ENCODE data around the gene PPFIA4.

Gene PPFIA4

DNA sequence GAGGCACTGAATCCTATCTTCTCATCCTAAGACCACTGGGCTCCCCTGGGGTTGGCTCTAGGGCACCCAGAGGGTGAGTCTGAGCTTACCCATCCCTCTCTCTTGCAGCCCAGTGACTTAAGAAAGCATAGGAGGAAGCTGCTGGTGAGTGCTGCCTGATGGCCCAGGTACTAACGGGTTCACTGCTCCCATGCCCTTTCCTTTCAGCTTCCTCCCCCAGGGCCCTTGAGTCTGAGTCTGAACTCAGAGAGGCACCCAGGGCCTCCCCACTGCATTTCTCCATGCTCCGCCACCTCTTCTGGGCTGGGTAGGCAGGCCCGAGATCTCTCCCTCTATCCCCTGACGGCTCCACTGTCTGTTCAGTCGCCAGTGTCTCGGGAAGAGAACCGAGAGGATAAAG, 29.7 kb downstream of the PPFIA4 start:
- no peak for FAIRE-seq
- no peak for DNase-seq (ENCODE audit: insufficient read length, low spot score)

DNA sequence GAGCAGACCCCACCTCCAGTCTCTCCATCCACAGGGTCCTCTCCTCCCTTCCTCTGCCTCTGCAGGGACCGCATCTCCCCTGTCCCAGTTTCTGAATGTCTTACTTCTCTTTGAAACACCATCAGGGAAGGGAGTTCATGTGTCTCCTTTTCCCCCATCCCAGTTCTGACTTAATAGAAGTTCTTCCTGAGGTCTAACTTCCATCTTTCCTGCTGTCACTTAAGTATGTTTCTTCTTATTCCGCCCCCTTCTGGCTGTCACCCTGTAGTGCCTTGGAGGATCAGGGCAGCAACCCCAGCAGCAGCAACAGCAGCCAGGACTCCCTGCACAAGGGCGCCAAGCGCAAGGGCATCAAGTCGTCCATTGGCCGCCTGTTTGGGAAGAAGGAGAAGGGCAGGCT, 30.2 kb downstream of the PPFIA4 start:
- no peak for FAIRE-seq
- no peak for DNase-seq (ENCODE audit: insufficient read length, low spot score)

- no peak for DNase-seq (ENCODE audit: insufficient read length, low spot score)
- FAIRE-seq, result no peak
Measured at GRCh38 chr1:203057911-203058675, 31.8 kb downstream of the PPFIA4 start.

DNA sequence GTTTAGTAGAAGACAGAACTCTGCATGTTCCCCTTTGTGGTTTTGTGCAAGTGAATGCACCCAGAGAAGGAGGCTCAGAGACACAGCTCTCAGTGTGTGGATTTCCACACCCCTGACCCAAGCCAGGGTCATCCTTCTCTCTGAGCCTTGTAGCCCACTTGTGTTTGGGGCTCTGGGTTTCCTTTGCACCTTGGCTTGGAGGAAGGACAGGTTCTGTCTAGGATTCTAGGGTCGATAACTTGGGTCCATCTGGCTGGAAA, 32.3 kb downstream of the PPFIA4 start:
- DNase-seq (ENCODE audit: insufficient read length, low spot score), result no peak
- FAIRE-seq, result no peak

- FAIRE-seq, result no peak
- no peak for DNase-seq (ENCODE audit: insufficient read length, low spot score)
Measured at GRCh38 chr1:203059485-203059884, 33.2 kb downstream of the PPFIA4 start.

GRCh38 chr1:203060115-203060514, 33.8 kb downstream of the PPFIA4 start:
- DNase-seq (ENCODE audit: insufficient read length, low spot score) (no peak), FAIRE-seq (no peak)

GRCh38 chr1:203063287-203063686, 37.0 kb downstream of the PPFIA4 start:
- FAIRE-seq, result no peak
- DNase-seq (ENCODE audit: insufficient read length, low spot score), result no peak

DNA sequence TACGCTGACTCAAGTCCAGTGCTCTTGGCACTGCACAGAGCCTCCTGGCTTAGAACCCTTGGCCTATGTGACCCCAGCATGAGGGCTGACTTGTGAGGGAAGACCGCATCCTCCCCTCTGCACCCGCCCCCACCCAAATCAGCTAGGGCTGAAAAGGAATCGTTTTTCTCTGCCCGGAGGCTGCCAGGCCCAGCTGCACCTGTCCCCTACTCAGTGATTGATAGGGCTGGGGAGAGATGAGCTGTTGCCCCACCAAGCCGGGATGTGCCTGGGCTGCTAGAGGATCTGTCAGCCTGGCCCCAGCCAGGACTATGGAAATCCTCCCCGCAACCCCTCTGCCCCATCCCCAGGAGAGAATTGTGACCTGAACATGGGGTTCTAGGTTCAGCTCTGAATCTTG, 38.9 kb downstream of the PPFIA4 start:
- no peak for DNase-seq (ENCODE audit: insufficient read length, low spot score)
- no peak for FAIRE-seq

DNA sequence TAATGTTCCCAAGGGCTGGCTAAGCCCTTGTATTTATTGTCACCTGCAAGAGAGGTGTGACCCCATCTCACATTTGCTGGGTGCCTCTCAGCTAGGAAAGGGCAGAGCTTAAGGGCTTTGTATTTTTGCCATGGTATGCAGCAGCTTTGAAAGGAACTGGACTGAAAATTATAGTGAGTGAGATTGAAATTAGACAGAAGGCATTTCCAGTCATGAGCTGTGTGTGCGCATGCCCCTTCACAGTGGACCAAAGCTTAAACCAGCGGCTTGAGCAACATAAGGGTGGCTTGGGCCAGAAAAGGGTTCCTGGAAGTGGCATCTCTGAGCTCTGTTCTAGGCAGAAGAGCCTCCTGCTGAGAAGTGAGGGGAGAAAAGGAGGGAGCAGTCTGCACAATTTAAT, 39.7 kb downstream of the PPFIA4 start:
- FAIRE-seq, result no peak

GRCh38 chr1:203066965-203067364, 40.7 kb downstream of the PPFIA4 start:
- no peak for FAIRE-seq
- DNase-seq (ENCODE audit: insufficient read length, low spot score), result no peak

More for the DNA sequence above, 39.7 kb downstream of the PPFIA4 start:
- no peak for DNase-seq (ENCODE audit: insufficient read length, low spot score)

DNA sequence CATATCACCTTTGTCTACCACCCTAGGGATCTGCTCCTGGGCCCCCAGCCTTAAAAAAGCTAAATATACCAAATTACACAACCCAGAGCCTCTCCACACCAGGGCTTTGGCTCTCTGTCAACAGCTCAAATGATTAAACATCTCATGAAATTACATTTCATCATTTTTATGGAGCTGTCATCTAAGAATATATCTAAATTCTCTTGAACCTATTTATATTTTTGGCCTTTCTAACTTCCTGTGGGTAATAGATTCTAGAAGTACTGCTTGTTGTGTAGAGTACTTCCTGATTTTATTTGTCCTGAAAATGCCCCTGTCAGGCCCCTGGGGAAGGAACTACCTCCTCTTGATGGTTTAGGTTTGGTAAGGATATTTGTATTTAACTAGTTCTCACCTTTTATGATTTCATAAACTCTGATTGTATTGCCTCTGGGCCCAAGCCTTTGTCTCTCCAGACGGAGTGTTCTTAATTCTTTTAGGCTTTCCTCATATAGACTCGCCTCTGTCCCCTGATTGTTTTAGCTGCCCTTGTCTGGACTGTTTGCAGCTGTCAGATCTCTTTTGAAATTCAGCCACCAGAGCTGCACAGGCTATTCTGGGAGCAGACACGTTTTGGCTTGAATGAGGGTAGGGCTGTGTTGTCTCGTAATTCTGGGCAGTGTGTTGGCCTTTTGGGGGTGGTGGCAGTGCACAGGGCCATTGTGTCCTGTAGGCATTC, 42.9 kb downstream of the PPFIA4 start:
- no peak for FAIRE-seq
- no peak for DNase-seq (ENCODE audit: insufficient read length, low spot score)

DNA sequence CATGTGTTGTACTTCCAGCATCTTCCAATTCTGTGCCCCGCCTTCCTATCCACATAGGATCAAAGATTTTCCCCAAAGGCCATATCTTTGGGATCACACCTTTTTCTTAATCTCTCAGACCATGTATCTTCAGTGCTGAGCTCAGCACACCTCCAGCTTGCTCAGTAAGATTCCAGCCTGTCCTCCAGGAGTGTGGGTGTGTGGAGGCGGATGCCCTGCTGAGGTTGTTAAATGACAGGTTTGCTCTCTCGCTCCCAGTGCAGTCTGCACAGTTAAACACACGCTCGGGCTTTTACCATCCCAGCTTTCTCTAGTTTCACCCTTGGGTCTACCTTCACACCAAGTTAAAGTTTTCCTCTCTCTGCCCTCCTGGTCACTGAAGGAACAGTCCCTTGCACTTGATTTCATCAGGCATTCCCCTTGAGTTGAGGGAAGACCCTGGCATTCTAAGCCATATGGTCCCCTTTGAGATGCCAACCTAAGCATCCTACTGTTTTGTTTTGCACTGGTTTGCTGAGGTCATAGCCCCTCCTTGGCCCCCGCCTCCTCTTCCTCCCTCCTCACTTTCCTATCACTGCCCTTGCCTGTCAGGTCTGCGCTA, 45.8 kb downstream of the PPFIA4 start:
- FAIRE-seq, result no peak
- DNase-seq (ENCODE audit: insufficient read length, low spot score), result no peak

DNA sequence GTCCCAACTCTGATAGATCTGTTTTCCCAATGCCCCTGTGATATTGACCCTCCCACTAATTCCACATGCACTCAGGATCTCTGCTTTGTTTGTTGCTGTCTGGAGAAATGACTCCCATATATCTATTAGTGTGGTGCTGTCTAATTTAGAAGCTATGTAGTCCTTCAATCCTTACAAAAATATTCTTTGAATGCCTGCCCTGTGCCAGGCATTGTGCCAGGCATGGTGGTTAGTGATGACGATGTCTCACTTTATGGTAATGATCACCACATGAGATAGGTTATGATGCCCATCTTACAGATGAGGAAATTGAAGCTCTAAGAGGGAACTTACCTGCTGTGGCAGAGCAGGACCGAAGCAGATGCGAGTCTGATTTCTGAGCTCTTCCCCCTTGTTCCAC, 46.6 kb downstream of the PPFIA4 start:
- peak; percentile 20 for FAIRE-seq
- DNase-seq (ENCODE audit: insufficient read length, low spot score), result no peak

GRCh38 chr1:203073469-203073868, 47.2 kb downstream of the PPFIA4 start:
- DNase-seq (ENCODE audit: insufficient read length, low spot score), result no peak
- no peak for FAIRE-seq

DNA sequence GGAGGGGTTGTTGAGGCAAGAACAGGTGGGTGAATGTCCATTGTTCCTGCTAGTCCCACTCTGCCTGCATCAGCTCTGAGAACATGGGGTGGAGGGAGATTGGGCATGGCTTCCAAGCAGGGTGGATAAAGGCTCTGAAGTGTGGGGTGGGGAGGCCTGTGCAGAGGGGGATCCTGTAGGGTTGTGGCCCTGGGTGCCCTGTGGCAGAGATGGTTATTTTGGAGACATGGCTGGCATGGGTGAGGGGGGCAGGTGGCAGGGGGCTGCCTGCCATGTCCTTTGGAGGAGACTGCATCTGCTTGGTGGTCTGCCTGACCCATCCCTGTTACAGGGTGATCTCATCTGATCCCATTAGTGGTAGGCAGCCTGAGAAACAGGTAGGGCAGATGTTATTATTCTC, 48.3 kb downstream of the PPFIA4 start:
- no peak for DNase-seq (ENCODE audit: insufficient read length, low spot score)
- FAIRE-seq, result no peak

DNA sequence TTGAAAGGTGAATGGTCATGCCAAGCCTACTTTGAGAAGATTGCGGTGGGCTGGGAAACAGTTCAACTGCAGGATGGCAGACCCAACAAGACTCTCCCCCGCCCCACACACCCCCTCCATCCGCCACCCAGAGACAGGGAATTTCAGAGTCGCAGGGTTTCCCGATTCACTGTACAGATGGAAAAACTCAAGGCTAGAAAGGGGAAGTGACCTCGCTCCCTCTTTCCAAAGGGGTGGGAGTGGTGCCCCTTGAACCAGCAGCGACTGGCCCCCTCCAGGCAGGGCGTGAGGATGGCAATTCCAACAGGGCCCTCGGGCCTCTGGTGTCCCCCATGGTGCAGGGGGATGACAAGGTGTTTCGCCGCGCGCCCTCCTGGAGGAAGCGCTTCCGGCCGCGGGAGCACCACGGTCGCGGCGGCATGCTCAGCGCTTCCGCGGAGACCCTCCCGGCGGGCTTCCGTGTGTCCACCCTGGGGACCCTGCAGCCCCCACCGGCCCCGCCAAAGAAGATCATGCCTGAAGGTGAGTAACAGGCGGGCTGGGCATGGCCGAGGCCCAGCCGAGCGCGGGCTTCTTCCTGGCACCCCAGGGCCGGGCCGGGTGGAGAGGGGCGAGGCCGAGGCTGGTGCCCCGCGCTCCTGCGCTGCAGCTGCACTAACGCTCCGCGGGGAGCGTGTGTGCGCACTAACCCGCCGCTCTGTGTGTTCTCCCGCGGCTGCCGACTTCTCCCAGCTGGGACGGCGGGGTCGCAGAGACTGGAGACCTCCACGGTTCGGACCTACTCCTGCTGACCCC, 49.1 kb downstream of the PPFIA4 start:
- no peak for FAIRE-seq
- no peak for DNase-seq (ENCODE audit: insufficient read length, low spot score)

DNA sequence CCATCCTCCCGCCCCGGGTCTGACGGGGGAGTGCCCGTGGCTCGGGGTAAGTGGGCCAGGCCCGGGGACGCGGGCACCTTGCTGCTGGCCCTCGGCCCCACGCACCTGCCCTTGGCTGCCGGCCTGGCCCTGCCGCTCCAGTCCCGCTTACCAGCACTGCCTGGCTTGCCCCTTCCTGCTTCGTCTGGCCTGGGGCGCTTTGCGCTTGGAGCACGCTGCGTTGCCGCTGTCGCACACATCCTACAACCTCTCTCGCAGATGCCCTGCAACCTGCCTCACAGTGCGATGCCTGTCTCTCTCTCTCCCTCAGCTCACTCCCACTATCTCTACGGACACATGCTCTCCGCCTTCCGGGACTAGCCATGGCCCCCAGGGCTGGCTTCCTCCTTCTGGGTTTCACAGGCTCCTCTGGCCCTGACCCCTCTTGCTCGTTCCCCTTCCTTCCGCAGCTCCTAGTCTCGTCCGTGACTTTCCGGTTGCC, 49.8 kb downstream of the PPFIA4 start:
- DNase-seq (ENCODE audit: insufficient read length, low spot score) (no peak), FAIRE-seq (no peak)

DNA sequence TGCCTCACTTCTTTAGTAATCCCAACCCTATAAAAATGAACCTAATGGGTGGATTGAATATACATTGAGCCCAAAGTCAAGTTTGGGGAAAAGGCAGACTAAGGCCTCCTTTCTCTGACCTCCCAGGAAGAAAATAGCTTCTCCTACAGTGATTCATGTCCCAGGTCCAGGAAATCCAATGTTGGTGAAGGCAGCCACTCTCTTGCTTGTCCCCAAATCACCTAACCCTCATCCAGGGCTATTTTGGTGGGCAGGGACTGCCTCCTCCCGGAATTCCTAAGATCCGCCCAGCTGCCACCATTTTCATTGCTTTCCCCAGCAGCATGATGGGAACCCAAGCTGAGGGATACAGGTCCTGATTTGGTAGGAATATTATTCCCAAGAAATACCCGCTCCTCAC, 51.1 kb downstream of the PPFIA4 start:
- FAIRE-seq, result no peak
- DNase-seq (ENCODE audit: insufficient read length, low spot score), result no peak

DNA sequence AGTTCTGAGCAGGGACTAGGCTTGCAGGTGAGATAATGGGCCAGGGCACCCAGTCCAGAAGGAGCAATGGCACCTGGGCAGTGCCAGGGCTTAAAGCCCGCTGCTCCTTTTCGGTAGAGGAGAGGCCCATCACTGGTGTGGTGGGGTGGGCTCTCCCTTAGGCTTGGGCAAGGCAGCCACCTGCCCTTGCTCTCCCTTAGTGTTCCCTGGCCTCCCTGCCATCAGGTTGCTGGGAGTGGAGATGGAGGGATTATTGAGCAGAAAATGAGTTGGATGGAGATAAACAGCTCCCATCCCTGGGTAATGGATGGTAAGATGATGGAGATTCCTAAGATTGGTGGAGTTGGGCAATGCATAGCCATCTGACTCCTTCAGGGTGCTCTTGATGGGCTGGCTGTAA, 51.7 kb downstream of the PPFIA4 start:
- FAIRE-seq (no peak), DNase-seq (ENCODE audit: insufficient read length, low spot score) (no peak)

- no peak for FAIRE-seq
- DNase-seq (ENCODE audit: insufficient read length, low spot score), result no peak
Measured at GRCh38 chr1:203078478-203078877, 52.2 kb downstream of the PPFIA4 start.

- DNase-seq (ENCODE audit: insufficient read length, low spot score) (no peak), FAIRE-seq (no peak)
Measured at GRCh38 chr1:203080456-203080855, 54.2 kb downstream of the PPFIA4 start.
